Measurements from ENCODE around the gene STX18.
"Not testable (repeated sequence)": the region's sequence is repeated elsewhere in the genome, so short reads cannot be mapped to it uniquely, and the experiment has no call there.

The STX18 gene

DNA sequence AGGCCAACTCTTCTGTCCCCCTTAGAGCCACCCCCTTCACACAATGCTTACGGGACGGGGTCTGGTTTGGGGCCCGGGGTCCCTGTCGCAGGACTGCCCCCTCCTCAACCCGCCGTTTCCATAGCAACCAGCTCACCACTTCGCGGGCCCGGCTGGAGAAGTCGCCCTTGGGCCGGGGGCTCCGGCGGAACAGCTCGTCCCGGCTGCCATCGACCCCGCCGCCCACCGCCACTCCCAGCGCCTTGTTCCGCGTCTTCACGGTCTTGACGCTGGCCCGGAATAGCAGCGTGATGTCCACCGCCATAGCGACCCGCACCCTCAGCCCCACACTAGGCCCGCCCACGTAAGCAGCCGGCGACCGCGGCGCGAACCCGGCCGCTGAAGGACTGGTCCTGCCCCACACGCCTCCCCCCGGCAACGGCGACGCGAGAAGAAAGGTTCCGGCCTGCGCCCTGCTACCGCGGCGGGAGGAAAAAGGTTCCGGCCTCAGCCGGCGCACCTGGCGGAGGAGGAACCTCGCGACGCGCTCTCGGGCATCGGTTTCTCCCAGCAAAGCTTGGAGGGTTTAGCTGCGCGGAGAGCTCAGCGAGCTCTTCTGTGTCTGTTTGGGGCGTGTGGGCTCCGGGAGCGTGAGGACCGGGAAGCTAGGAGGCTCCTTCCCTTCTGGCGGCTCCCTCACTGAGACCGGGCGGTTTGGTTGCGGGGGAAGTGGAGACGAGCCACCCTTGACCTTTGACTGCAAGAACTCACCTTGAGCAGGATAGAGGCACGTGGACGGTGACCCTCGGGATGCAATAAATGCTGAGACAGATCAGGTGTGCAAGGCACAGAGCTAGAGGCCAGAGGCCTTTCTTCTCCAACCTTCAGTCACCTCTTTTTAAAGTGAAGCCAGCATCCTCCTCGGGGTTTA lies at the start of gene STX18:
TSS of gene STX18 (minus strand) at position 388 of the 910 bp plus-strand sequence. CDS start at position 304, 84 bp downstream.
- peak; percentile 38 for DNase-seq

GRCh38 chr4:4591071-4591470 lies 49.2 kb upstream of the STX18 start:
- no peak for DNase-seq

GRCh38 chr4:4590546-4590945 lies 48.7 kb upstream of the STX18 start:
- DNase-seq, result no peak

GRCh38 chr4:4585012-4585670 lies 43.3 kb upstream of the STX18 start:
- DNase-seq, result no peak

DNA sequence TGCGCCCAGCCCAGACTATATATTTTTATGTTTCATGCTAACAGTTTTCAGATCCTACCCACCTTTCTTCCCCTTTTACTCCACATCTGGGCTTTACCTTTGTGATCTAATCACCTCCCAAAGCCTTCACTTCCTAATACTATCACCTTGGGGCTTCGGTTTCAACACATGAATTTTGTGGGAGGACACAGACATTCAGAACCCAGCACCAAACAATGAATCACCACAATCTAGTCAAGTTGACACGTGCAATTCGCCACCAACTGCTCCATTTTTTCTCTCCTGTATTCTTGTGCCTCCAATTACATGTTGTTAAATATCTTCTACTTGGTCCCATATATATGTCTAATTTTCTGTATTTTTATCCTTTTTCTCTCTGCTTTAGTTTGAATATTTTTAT lies 41.8 kb upstream of the STX18 start:
- no peak for DNase-seq

- no peak for DNase-seq
Measured at GRCh38 chr4:4582653-4583052, 40.8 kb upstream of the STX18 start.

DNA sequence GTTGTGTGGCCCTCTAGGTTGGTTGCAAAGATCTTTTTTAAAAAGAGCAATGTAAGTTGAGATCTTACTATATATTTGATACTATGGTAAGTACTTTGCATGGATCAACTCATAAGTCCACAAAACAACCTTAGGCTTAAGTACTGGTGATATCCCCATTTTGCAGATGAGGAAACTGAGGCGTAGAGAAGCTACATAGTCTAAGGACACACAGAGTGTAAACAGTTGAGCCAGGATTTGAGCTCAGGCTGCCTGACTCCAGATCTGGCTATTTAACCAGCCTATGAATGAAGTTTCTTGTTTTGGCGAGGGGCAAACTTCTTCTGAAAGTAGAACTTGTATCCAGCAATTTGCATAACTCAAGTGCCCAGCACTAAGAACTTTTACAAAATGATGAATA lies 38.6 kb upstream of the STX18 start:
- no peak for DNase-seq

GRCh38 chr4:4578981-4579380 lies 37.1 kb upstream of the STX18 start:
- DNase-seq, result no peak

DNA sequence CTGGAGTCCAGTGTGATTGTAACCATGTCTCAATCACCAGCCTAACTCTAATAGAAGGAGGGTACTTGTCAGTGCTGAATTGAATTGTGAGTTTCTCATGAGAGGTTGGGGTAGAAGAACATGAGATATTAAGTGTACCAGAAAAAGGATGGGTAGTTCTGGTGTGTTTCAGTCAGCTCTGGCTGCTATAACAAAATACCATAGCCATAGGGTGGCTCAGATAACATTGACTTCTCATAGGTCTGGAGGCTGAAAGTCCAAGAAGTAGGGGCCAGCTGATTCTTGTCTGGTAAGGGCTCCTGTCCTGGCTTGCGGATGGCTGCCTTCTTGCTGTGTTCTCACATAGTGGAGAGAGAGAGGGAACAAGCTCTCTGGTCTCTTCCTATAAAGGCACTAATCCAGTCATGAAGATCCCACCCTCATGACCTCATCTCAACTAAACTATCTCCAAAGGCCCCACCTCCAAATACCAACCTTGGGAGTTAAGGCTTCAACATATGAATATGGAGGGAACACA lies 35.6 kb upstream of the STX18 start:
- no peak for DNase-seq

GRCh38 chr4:4575284-4576211 lies 33.7 kb upstream of the STX18 start:
- no peak for DNase-seq

DNA sequence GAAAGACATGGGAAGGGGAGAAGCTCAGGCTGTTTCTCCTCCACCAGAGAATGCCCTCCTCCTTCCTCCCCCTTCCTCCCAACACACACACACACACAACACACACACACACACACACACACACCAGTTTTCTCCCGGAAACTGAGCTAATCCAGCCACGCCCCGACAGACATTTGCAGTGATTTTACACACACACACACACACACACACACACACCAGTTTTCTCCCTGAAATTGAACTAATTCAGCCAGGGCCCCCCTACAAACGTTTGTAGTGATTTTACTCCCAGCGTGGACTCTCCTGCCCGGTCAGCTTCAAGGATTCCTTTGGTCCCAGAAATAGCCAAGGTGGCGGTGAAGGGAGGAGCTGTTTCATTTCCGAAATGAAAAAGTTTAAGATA lies 32.9 kb upstream of the STX18 start:
- no peak for DNase-seq

DNA sequence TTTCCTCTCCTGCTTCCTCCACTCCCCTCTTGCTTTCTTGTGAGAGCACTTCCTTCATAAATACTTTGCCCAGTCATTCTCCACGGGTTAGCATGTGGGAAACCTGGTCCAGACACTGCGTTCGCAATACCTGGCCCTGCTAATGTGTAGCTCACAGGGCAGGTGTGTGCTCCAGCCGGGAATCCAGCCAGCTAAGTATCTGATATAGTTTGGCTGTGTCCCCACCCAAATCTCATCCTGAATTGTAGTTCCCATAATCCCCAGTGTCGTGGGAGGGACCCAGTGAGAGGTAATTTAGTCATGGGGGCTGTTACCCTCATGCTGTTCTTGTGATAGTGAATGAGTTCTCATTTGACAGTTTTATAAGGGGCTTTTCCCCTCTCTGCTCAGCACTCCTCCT lies 32.2 kb upstream of the STX18 start:
- DNase-seq, result no peak

DNA sequence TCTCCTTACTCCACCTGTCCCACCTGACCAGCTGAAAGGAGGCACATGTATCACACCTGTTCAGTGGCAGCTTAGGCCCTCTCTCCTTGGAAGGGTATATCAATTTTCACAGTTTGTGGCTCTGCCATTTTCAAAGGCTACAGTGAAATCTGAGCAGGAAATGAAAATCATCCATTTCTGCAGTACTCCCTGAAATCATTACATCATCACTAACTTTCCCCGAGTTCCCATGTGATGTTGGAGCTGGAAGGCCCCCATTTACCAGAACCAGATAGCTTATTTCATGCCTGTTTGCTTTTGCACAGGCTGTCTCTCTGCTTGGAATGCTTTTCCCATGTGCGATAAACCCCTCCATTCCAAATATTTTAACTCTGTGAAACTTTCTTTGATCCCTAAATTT lies 31.0 kb upstream of the STX18 start:
- no peak for DNase-seq

DNA sequence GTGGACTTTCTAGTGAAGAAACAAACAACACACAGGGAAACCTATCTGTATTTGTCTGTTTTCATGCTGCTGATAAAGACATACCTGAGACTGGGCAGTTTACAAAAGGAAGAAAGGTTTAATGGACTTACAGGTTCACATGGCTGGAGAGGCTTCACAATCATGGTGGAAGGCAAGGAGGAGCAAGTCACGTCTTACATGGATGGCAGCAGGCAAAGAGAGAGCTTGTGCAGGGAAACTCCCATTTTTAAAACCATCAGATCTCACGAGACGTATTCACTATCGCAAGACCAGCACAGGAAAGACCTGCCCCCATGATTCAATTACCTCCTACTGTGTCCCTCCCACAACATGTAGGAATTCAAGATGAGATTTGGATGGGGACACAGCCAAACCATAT lies 28.0 kb upstream of the STX18 start:
- DNase-seq, result not testable (repeated sequence)

- no peak for DNase-seq
Measured at GRCh38 chr4:4568806-4569427, 27.1 kb upstream of the STX18 start.

- not testable (repeated sequence) for DNase-seq
Measured at GRCh38 chr4:4566359-4566758, 24.5 kb upstream of the STX18 start.

- no peak for DNase-seq
Measured at GRCh38 chr4:4564522-4564921, 22.7 kb upstream of the STX18 start.

DNA sequence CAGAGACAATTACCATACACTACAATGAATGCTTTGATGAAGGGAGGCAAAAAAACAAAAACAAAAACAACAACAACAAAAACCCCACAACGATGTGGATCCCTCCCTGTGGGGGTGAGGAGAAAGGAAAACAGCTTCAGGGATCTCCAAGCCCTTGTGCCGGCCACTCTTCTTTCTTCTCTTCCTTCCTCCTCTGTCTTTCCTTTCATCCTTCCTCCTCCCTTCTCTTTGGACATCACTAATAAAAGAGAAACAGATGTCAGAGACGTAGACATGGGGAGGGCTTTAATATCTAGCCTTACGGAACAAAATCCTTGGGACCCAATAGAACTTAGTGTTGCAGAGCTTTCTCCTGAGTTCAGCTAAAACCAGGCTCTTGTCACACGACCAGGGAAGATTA lies 18.8 kb upstream of the STX18 start:
- DNase-seq, result no peak

DNA sequence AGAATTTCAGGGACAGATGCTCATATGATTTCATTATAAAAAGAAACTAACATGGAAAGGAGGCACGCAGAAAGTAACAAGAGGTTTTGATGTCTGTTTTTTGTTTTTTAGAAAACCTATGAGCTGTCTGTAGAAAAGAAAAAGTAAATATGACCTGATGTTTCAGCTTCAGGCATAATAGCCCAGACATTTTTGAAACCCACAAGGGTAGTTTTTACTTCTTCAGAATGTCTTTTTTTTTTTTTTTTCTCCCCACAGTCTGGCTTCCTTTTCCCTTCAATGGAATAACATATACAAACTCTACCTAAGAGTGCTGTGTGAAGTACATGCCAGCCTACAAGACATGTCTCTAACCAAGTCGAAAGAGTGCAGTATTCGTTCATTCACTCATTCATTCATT lies 18.3 kb upstream of the STX18 start:
- DNase-seq, result no peak

DNA sequence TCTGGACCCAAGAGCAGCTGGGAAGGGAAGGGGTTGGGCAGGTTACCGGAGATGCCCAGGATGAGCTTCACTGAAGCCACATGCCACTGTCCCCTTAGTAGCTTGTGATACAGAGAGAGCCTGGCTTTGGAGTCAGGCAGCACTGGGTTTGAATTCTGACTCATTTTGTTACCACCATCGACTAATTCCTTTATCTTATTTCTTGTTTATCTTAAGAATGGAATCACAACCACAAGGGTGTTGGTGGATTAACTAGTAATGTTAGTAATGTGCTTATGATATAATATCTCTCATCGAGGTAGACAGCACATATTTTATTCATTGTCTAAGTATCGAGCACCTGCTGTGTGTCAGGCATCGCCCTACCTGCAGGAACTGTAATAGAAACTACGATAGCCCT lies 17.7 kb upstream of the STX18 start:
- DNase-seq, result no peak

- no peak for DNase-seq
Measured at GRCh38 chr4:4558881-4559280, 17.0 kb upstream of the STX18 start.

GRCh38 chr4:4555916-4556315 lies 14.1 kb upstream of the STX18 start:
- DNase-seq, result no peak

DNA sequence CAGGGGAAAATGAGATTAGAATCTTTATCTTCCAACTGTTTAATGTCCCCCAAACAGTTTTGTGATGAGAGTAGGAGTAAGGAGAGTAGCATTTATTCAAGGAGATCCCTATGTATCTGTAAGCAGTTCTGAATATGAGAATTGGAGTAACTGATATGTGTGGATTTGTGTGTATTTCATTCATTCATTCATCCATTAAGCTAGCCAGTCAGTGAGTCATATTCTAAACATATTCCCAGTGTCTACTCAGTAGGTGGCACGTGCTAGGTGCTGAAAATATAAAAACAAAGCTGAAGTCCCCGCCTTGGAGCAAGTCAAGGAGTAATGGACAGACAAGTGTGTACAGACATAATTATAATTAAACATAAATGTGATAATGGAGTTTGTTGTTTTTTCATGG lies 12.4 kb upstream of the STX18 start:
- DNase-seq, result no peak

Data from NCI-H1694 (cell line).